Measurements from ENCODE around the gene ZNF497. TPM values are rescaled to one million over a fixed set of nuclear protein-coding genes. Genes with fewer than 3 reads are reported as not detected.

The ZNF497 gene
- total and polyA plus RNA-seq, 2 of the 13 experiments (the other 11 are each of a cell fraction or from before 2014, with no cell fraction given): 1.5 to 1.9 TPM

- TF ChIP-seq NPAS2 (CRISPR knock-in tag; IDR thresholded peaks at IDR 0.05; ENCODE audit: borderline replicate concordance) (no peak), BCL3 (CRISPR knock-in tag; IDR thresholded peaks at IDR 0.05) (no peak), MYC (CRISPR knock-in tag; IDR thresholded peaks at IDR 0.05; ENCODE audit: borderline replicate concordance) (no peak), ZNF446 (CRISPR knock-in tag; IDR thresholded peaks at IDR 0.05) (no peak), ZNF773 (CRISPR knock-in tag; IDR thresholded peaks at IDR 0.05; ENCODE audit: borderline replicate concordance) (no peak), ZNF354B (CRISPR knock-in tag; IDR thresholded peaks at IDR 0.05) (no peak), DR1 (CRISPR knock-in tag; IDR thresholded peaks at IDR 0.05) (peak; percentile 12; the same call in 1 of the 2 replicates), HMGA1 (CRISPR knock-in tag; conservative IDR thresholded peaks at IDR 0.05) (no peak), SRSF1 (optimal IDR thresholded peaks at IDR 0.05; ENCODE audit: low read depth, low read length) (no peak), ZNF772 (CRISPR knock-in tag; IDR thresholded peaks at IDR 0.05) (0 out of 2 replicates have a peak, but pooled peaks have one; percentile 23), NFKBIZ (CRISPR knock-in tag; IDR thresholded peaks at IDR 0.05) (0 out of 2 replicates have a peak, but pooled peaks have one; percentile 9), ZNF235 (CRISPR knock-in tag; IDR thresholded peaks at IDR 0.05; ENCODE audit: borderline replicate concordance) (0 out of 2 replicates have a peak, but pooled peaks have one; percentile 55), KMT2B (CRISPR knock-in tag; IDR thresholded peaks at IDR 0.05) (peak; percentile 15; the same call in 1 of the 2 replicates), NR2F2 (IDR thresholded peaks at IDR 0.05; ENCODE audit: borderline replicate concordance, low read depth) (no peak), LCORL (IDR thresholded peaks at IDR 0.05) (no peak), LCORL (CRISPR knock-in tag; IDR thresholded peaks at IDR 0.05) (0 out of 2 replicates have a peak, but pooled peaks have one; percentile 18), MYNN (CRISPR knock-in tag; IDR thresholded peaks at IDR 0.05; ENCODE audit: low read depth) (no peak), KMT2A (CRISPR knock-in tag; IDR thresholded peaks at IDR 0.05) (0 out of 2 replicates have a peak, but pooled peaks have one; percentile 5), BRD4 (CRISPR knock-in tag; IDR thresholded peaks at IDR 0.05) (0 out of 2 replicates have a peak, but pooled peaks have one; percentile 35), ZNF225 (CRISPR knock-in tag; IDR thresholded peaks at IDR 0.05) (0 out of 2 replicates have a peak, but pooled peaks have one; percentile 22), ZSCAN20 (CRISPR knock-in tag; IDR thresholded peaks at IDR 0.05; ENCODE audit: borderline replicate concordance) (no peak), ZNF275 (CRISPR knock-in tag; IDR thresholded peaks at IDR 0.05; ENCODE audit: borderline replicate concordance) (0 out of 2 replicates have a peak, but pooled peaks have one; percentile 20), JDP2 (CRISPR knock-in tag; IDR thresholded peaks at IDR 0.05; ENCODE audit: borderline replicate concordance) (no peak), ZNF687 (CRISPR knock-in tag; IDR thresholded peaks at IDR 0.05) (peak; percentile 51), ZSCAN25 (CRISPR knock-in tag; IDR thresholded peaks at IDR 0.05) (no peak)
Measured at GRCh38 chr19:58409010-58409790, 46.6 kb upstream of the ZNF497 start (continued).
